HFFc6 (cell line): ENCODE results near the gene DGCR2. TPM values are rescaled to one million over a fixed set of nuclear protein-coding genes. Genes with fewer than 3 reads are reported as not detected.
"Not testable (repeated sequence)": the region's sequence is repeated elsewhere in the genome, so short reads cannot be mapped to it uniquely, and the experiment has no call there.

ENCODE experiments used
- DNase-seq: peaks from one replicate; pipeline ENCODE4 v3.0.0-alpha.2; 2018
- H3K27ac Mint-ChIP-seq: 2 replicates; pipeline ENCODE4 v1.8.0; 2020; ENCODE audit warnings: mild to moderate bottlenecking, mixed read lengths
- H3K27me3 Mint-ChIP-seq: 2 replicates; pipeline ENCODE4 v1.8.0; 2021; ENCODE audit warnings: mild to moderate bottlenecking, moderate library complexity, mixed read lengths; ENCODE audit not compliant: insufficient read depth
- H3K36me3 Mint-ChIP-seq: 2 replicates; pipeline ENCODE4 v1.8.0; 2021; ENCODE audit warnings: low read depth, mixed read lengths
- H3K4me1 Mint-ChIP-seq: 2 replicates; pipeline ENCODE4 v1.8.0; 2020; ENCODE audit warnings: low read depth, mixed read lengths
- H3K4me3 Mint-ChIP-seq: 2 replicates; pipeline ENCODE4 v1.8.0; 2020; ENCODE audit warnings: mild to moderate bottlenecking, moderate library complexity, mixed read lengths
- H3K9me3 Mint-ChIP-seq: 2 replicates; pipeline ENCODE4 v1.8.0; 2020; ENCODE audit warnings: mild to moderate bottlenecking, mixed read lengths
- CTCF ChIP-seq: fragments of 200-600 bp; sonication (generic); IDR thresholded peaks from 2 replicates; pipeline ENCODE4 v1.5.0; 2021; ENCODE audit warnings: antibody characterized with exemption, mild to moderate bottlenecking
- total RNA-seq, 6 experiments: library from RNA; stranded (reverse); fragmentation: NEBNext Ultra II Directional; extraction: Animal tissue kit (Norgen Biotek cat#: 25700); gene quantifications; 2 replicates in 1 of 6; 3 replicates in 5 of 6; pipeline ENCODE4 v1.2.3, GENCODE V29; 2021

Gene DGCR2
- total RNA-seq, 6 experiments from 2014 or later = 46.1 to 57.9 (median 53.7) TPM

DNA sequence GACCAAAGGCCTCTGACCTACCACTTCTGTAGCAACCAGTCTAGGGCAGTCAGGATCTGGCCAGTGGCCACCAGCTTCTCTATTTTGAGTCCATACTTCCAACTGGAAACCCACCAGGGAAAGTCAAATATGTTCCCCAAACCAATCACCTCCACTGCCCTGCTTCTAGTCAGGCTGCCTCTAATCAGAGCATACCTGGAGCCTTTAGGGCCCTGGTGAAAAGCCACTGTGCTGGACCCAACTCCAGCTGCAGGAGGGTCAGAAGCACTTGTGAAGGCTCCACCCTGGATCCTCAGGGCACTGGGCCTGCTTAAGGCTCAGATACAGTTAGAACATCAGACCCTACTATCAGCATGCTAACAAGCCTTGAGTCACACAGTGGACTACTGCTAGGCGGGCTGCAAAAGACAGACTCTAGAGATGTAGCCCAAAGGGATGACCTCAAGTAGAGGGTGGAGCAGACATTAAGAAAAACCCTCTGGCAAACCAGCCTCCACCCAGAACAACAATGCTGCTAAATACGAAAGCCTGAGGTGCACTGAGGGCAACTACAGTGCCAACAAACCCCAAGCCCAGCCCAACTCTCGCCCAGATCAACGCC is 69.2 kb downstream of the DGCR2 start:
- H3K4me3 Mint-ChIP-seq = no peak overlapping the region
- DNase-seq = no peak

DNA sequence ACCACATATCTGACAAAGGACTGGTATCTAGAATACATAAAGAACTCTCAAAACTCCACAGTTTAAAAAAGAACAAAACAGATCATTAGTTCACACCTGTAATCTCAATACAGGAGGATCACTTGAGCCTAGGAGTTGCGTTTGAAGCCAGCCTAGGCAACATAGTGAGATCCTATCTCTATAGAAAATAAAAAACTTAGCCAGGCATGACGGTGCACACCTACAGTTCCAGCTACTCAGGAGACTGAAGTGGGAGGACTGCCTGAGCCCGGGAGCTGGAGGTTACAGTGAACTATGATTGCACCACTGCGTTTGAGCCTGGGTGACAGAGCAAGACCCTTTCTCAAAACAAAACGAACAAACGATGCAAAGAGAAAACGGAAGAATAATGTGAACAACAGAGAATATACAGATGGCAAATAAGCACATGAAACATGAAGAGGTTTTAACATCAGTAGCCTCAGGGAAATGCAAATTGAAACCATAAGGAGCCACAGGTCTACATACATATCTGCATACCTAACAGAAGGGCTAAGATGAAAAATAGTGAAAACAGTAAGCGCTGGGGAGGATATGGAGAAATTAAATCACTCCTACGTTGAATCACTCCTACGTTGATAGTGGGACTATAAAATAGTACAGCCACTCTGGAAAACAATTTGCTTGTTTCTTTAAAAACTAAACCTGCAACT is 70.7 kb downstream of the DGCR2 start:
- Mint-ChIP-seq H3K27ac (no peak overlapping the region; the same call in 1 of the 2 replicates), H3K9me3 (no peaks in the 10 kb centered on the region), H3K36me3 (peaks cover 28% of the 10 kb centered on the region), H3K4me3 (no peak overlapping the region), H3K4me1 (peaks cover 9% of the 10 kb centered on the region; the same call in 1 of the 2 replicates), H3K27me3 (no peaks in the 10 kb centered on the region)
- TF ChIP-seq CTCF = no peak
- no peak for DNase-seq

More for the DNA sequence above, 69.2 kb downstream of the DGCR2 start:
- H3K9me3 Mint-ChIP-seq = no peaks in the 10 kb centered on the region
- H3K27me3 Mint-ChIP-seq = no peaks in the 10 kb centered on the region
- H3K27ac Mint-ChIP-seq = no peak overlapping the region
- peaks cover 22% of the 10 kb centered on the region for H3K36me3 Mint-ChIP-seq
- no peak for TF ChIP-seq CTCF
- peaks cover 9% of the 10 kb centered on the region; the same call in 1 of the 2 replicates for H3K4me1 Mint-ChIP-seq

- H3K4me3 Mint-ChIP-seq, H3K4me1 Mint-ChIP-seq, H3K27me3 Mint-ChIP-seq, DNase-seq, H3K9me3 Mint-ChIP-seq, H3K27ac Mint-ChIP-seq: not testable (repeated sequence)
- H3K36me3 Mint-ChIP-seq = peaks cover 34% of the 10 kb centered on the region
Measured at GRCh38 chr22:19050847-19051246, 71.4 kb downstream of the DGCR2 start.

DNA sequence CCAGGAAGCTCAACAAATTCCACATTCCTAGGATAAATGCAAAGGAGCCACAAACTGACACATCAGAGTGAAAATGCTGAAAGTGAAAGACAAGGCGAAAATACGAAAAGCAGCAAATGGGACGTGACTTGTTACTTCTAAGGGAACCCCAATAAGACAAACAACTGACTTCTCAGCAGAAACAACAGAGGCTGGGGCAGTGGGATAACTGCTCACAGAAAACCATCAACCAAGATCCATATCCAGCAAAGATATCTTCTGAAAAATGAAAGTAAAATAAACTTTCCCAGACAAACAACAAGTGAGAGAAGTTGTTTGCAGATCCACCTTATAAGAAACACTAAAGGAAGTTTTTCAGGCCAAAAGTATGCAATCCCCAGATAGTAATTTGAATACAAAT is 72.1 kb downstream of the DGCR2 start:
- Mint-ChIP-seq H3K27ac (no peak overlapping the region), H3K36me3 (peaks cover 33% of the 10 kb centered on the region), H3K4me3 (no peak overlapping the region), H3K9me3 (no peaks in the 10 kb centered on the region), H3K27me3 (no peaks in the 10 kb centered on the region), H3K4me1 (peaks cover 12% of the 10 kb centered on the region)
- no peak for DNase-seq
- no peak for TF ChIP-seq CTCF

DNA sequence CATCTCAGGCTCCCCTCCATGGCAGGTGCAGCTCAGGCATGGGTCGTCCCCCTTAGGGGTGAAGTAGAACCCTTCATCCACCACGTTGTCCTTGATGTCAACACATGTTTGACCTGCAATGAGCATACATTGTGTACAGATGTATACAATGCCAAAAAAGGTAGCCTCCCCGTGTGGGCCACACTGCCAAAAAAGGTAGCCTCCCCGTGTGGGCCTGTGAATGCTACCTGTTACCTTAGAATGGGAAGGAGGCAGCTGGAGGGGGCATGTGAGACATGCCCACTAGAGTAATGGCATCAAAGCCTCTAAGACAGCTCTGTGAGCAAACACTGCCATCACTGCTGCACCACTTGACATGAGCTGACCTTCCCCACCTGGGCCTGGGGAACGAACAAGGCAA is 73.7 kb downstream of the DGCR2 start:
- no peak overlapping the region for H3K27ac Mint-ChIP-seq

More for the DNA sequence above, 73.7 kb downstream of the DGCR2 start:
- Mint-ChIP-seq H3K27me3 (no peaks in the 10 kb centered on the region), H3K4me3 (no peak overlapping the region), H3K36me3 (peaks cover 46% of the 10 kb centered on the region), H3K4me1 (peaks cover 26% of the 10 kb centered on the region), H3K9me3 (no peaks in the 10 kb centered on the region)
- no peak for DNase-seq
- no peak for TF ChIP-seq CTCF
